Kidney (tissue), 14 donors: ENCODE data around the gene CDC42EP3. TPM values are rescaled to one million over a fixed set of nuclear protein-coding genes. Genes with fewer than 3 reads are reported as not detected.

Source experiments
- DNase-seq, 5 donors: peaks; one replicate each; pipeline ENCODE4 v3.0.0-alpha.2; 2013 to 2020
- FAIRE-seq: peaks from 2 replicates; lab custom pipeline; 2012; peaks lifted over from hg19 to GRCh38; lab: Jason Lieb, UNC
- H3K27ac ChIP-seq, 2 donors: one replicate each; pipeline ENCODE4 v1.7.0; 2013; ENCODE audit warnings: low read depth in 2 of 2, low read length in 2 of 2, inconsistent platforms in 1 of 2
- H3K27me3 ChIP-seq: one replicate; pipeline ENCODE4 v1.7.1; 2013; ENCODE audit warnings: low read length, inconsistent platforms; ENCODE audit not compliant: control insufficient read depth, insufficient read depth
- H3K36me3 ChIP-seq, 3 donors: one replicate each; pipeline versions ENCODE4 v1.7.0 to v1.7.1; 2013; ENCODE audit warnings: low read length in 3 of 3, control low read depth in 1 of 3, inconsistent platforms in 1 of 3; ENCODE audit not compliant: insufficient read depth in 3 of 3, control insufficient read depth in 2 of 3
- H3K4me1 ChIP-seq, 3 donors: one replicate each; pipeline versions ENCODE4 v1.7.0 to v1.7.1; 2013; ENCODE audit warnings: low read length in 3 of 3, inconsistent platforms in 1 of 3, low read depth in 1 of 3; ENCODE audit not compliant: control insufficient read depth in 2 of 3, insufficient read depth in 2 of 3
- H3K4me3 ChIP-seq, 3 donors: one replicate each; pipeline versions ENCODE4 v1.7.0 to v1.8.1; 2013; ENCODE audit warnings: low read length in 3 of 3, control low read depth in 1 of 3, inconsistent platforms in 1 of 3
- H3K9ac ChIP-seq, 3 donors: one replicate each; pipeline versions ENCODE4 v1.7.0 to v1.7.1; 2013; ENCODE audit warnings: low read length in 3 of 3, control low read depth in 1 of 3, inconsistent platforms in 1 of 3
- H3K9me3 ChIP-seq, 3 donors: one replicate each; pipeline versions ENCODE4 v1.7.0 to v1.7.1; 2013; ENCODE audit warnings: low read length in 3 of 3, control low read depth in 1 of 3, inconsistent platforms in 1 of 3; ENCODE audit not compliant: control insufficient read depth in 2 of 3, insufficient read depth in 1 of 3
- intact Hi-C: fragments of 100-400 bp; cut with DNase I; formaldehyde crosslinking; loops from one replicate; pipeline ENCODE4 v1.11.1; 2022
- polyA plus RNA-seq: library from polyadenylated mRNA; stranded (reverse); fragments of 350-450 nt; fragmentation: Illumina TruSeq; extraction: RNeasy Lipid Tissue Mini Kit (QIAGEN cat#74804); gene quantifications from one replicate; pipeline ENCODE4 v1.2.3, GENCODE V29; 2014; ENCODE audit warnings: low read depth, low replicate concordance; ENCODE audit not compliant: insufficient read depth
- total RNA-seq: library from RNA; stranded (reverse); fragmentation: NEBNext Ultra II Directional; extraction: Animal tissue kit (Norgen Biotek cat#: 25700); gene quantifications from one replicate; pipeline ENCODE4 v1.2.1, GENCODE V29; 2021
- TF ChIP-seq, protein P1 (sequence below): IDR thresholded peaks from 3 replicates; pipeline ENCODE4 v1.5.1; 2012; ENCODE audit warnings: mild to moderate bottlenecking, moderate library complexity, borderline replicate concordance; ENCODE audit not compliant: insufficient read depth; ENCODE audit errors: extremely low read depth
- donor health status: control.
- donor health status: control.
- donor health status: control.
- donor health status: control.
- donor health status: control.
- donor health status: DM: yes; HTN: yes; CAD: no.
- donor health status: Normal renal cell carcinoma (clear cell type).

CDC42EP3 gene
- total and polyA plus RNA-seq, 2 donors from 2014 or later = 21.3 to 34.1 TPM

GRCh38 chr2:37631292-37631691 lies 40.1 kb downstream of the CDC42EP3 start:
- TF ChIP-seq, protein P1, sequence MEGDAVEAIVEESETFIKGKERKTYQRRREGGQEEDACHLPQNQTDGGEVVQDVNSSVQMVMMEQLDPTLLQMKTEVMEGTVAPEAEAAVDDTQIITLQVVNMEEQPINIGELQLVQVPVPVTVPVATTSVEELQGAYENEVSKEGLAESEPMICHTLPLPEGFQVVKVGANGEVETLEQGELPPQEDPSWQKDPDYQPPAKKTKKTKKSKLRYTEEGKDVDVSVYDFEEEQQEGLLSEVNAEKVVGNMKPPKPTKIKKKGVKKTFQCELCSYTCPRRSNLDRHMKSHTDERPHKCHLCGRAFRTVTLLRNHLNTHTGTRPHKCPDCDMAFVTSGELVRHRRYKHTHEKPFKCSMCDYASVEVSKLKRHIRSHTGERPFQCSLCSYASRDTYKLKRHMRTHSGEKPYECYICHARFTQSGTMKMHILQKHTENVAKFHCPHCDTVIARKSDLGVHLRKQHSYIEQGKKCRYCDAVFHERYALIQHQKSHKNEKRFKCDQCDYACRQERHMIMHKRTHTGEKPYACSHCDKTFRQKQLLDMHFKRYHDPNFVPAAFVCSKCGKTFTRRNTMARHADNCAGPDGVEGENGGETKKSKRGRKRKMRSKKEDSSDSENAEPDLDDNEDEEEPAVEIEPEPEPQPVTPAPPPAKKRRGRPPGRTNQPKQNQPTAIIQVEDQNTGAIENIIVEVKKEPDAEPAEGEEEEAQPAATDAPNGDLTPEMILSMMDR = no peak
- H3K9ac ChIP-seq = no peak overlapping the region
- H3K36me3 ChIP-seq = no peaks in the 10 kb centered on the region
- intact Hi-C loops = no loop called here
- DNase-seq (no peak), FAIRE-seq (no peak)
- no peaks in the 10 kb centered on the region for H3K4me1 ChIP-seq
- H3K4me3 ChIP-seq = no peak overlapping the region
- H3K27ac ChIP-seq = no peak overlapping the region
- H3K27me3 ChIP-seq = no peaks in the 10 kb centered on the region
- no peaks in the 10 kb centered on the region for H3K9me3 ChIP-seq

- Histone ChIP-seq H3K4me1 (no peaks in the 10 kb centered on the region), H3K27me3 (no peaks in the 10 kb centered on the region), H3K4me3 (no peak overlapping the region), H3K9ac (no peak overlapping the region), H3K27ac (no peak overlapping the region), H3K9me3 (no peaks in the 10 kb centered on the region), H3K36me3 (no peaks in the 10 kb centered on the region)
- DNase-seq = no peak
- intact Hi-C loops = no loop called here
- TF ChIP-seq, protein P1 = no peak
- no peak for FAIRE-seq
Observed at GRCh38 chr2:37630776-37631175, 40.7 kb downstream of the CDC42EP3 start.

DNA sequence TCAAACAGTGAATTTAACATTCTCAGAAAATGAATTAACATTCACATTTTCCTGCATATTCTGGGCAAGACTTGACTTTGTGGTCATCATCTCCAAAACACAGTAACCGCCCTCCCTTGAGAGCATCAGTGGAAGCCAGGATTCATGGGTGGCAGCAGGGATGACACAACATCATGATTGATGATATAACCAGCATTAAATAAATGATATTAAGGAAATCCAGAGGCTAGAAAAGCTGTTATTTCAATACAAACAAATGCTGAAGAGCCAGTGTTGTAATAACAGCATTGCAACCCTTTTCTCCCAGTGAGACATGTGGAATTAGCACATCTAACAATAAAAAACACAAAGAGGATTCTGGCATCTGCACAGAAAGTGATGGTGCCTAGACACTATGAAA lies 41.1 kb downstream of the CDC42EP3 start:
- Histone ChIP-seq H3K9ac (no peak overlapping the region), H3K36me3 (no peaks in the 10 kb centered on the region), H3K4me3 (no peak overlapping the region), H3K4me1 (no peaks in the 10 kb centered on the region), H3K9me3 (no peaks in the 10 kb centered on the region), H3K27me3 (no peaks in the 10 kb centered on the region), H3K27ac (no peak overlapping the region)
- intact Hi-C loops = no loop called here
- no peak for FAIRE-seq
- DNase-seq = no peak
- TF ChIP-seq, protein P1 = no peak

GRCh38 chr2:37629529-37629928 lies 41.9 kb downstream of the CDC42EP3 start:
- H3K4me1 ChIP-seq = no peaks in the 10 kb centered on the region

More at GRCh38 chr2:37629529-37629928, 41.9 kb downstream of the CDC42EP3 start:
- intact Hi-C loops = no loop called here
- no peaks in the 10 kb centered on the region for H3K9me3 ChIP-seq
- FAIRE-seq (no peak), DNase-seq (no peak)
- H3K27ac ChIP-seq = no peak overlapping the region
- no peak overlapping the region for H3K4me3 ChIP-seq
- H3K27me3 ChIP-seq = no peaks in the 10 kb centered on the region
- no peak overlapping the region for H3K9ac ChIP-seq
- TF ChIP-seq, protein P1 = no peak
- no peaks in the 10 kb centered on the region for H3K36me3 ChIP-seq
